Fibroblast of skin of scalp (primary cell): ENCODE data around the gene ACTL6A.
A peak's percentile ranks its signal among the peaks of the same experiment; 100 is the strongest.

Source experiments
- DNase-seq: peaks from one replicate; pipeline ENCODE4 v3.0.0-alpha.2; 2013

ACTL6A gene

DNA sequence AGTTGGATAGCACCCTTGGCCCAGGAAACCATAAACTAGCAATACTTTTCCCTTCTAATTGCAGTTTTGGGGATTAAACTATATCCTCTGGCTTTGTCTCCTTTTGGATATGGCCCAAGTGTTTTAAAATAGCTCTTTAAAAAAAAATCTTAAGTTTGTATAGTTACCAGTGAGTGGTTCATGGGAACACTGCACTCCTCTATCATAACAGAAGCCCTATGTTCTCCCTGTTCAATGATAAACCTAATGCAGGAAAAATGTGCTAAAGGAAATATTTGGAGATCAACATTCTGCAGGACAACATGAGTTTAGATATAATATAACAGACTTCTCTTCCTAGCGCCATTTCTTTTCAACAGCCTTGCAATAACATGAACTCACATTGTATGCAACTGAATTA is 28.6 kb downstream of the ACTL6A start:
- DNase-seq: no peak

DNA sequence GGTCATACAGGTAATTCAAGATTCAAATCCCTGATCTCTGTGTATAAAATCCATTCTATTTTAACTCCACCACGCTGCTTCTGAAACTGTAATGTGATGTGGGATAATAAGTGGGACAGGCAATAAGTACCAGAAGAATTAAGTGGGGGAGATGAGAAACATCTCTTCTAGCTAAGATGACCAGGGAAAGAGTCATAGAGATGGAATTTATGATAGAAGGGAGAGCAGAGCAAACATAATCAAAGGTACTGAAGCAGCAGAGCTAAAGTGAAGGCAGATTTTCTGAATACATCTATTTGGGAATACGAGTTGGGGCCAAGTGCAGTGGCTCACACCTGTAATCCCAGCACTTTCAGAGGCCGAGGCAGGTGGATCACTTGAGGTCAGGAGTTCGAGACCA is 36.8 kb downstream of the ACTL6A start:
- no peak for DNase-seq

DNA sequence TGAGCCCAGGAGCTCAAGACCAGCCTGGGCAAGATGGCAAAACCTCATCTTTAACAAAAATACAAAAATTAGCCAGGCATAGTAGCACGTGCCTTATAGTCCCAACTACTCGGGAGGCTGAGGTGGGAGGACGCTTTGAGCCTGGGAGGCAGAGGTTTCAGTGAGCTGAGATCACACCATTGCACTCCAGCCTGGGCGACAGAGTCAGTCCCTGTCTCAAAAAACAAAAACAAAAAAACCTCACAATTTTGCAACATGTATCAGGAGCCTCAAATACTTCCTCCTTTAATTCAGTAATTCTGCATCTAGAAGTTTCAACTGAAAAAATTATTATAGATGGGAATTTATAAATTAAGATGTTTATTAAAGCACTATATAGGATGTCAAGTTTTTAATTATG is 40.6 kb downstream of the ACTL6A start:
- no peak for DNase-seq

DNA sequence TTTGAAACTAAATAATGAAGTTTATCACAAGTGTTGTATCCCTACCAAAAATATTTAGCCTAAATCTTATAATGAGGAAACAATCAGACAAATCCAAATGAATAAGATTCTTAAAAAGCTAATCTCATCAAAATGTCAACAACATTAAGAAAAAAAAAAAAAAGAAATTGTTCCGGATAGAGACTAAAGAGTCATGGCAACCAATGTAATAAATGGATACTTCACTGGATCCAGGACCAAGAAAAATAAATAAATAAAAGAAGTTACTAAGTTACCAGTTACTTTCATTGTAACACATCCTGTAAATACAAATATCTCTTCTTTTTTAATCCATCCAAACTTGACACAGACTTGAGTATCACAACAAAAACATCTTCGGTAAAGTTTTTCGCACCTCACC is 41.1 kb downstream of the ACTL6A start:
- DNase-seq: no peak

DNA sequence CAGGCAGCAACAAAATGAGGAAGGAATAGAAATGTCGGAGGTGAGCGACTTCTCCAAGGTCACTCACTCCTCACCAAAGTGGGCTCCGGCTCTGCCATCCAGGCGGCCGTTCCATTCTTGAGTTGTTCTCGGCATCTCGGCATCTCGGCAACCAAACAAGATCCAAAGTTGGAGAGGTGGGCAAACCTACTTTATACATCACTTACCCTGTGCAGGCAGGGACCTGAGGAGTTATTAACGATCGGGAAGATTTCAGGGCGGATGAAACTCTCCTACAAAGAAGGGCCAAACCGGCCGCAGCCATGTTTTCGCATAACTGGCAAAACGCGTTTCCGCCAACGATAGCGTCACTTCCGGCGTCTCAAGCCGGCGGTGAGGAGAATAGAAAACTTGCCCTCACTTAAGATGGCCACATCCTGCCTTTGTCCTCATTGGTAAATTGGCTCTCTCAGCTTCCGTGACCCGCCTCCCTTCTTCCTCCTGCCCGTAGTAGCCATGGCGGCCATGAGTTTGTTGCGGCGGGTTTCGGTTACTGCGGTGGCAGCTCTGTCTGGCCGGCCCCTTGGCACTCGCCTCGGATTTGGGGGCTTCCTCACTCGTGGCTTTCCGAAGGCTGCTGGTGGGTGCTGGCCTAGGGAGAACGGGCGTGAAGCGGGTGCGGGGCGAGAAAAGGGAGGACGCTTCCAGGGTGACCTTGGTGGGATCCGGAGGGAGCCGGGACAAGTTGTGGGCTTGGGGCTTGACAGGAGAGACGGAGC is 41.8 kb downstream of the ACTL6A start, which contains the start of the genes MRPL47 and NDUFB5:
MRPL47 (minus strand) TSS at position 318 of the 758 bp plus-strand sequence; CDS start at position 304, 14 bp downstream.
NDUFB5 (plus strand) TSS at position 474 of the 758 bp plus-strand sequence; CDS start at position 496, 22 bp downstream.
- DNase-seq: peak; percentile 96

DNA sequence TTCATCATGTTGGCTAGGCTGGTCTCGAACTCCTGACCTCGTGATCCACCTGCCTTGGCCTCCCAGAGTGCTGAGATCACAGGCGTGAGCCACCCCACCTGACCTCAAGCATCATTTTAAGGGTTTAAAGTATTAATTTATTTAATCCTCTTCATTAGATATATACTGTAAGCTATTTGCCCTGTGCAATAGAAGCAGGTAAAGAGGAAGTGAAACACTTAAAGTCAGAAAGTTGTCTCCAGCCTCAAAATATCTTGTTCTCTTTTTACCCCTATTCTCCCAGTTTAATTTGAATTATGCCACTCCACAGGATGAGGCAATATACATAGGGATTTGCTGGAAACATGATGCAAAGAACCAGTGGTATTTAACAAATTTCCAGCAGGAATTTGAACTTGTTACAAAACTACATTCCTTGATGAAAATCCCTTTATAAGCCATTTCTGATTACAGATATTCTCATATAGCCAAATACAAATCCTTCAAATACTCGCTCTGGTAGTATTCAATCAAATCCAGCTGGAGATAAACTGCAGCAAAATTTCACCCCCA is 43.9 kb downstream of the ACTL6A start:
- no peak for DNase-seq

DNA sequence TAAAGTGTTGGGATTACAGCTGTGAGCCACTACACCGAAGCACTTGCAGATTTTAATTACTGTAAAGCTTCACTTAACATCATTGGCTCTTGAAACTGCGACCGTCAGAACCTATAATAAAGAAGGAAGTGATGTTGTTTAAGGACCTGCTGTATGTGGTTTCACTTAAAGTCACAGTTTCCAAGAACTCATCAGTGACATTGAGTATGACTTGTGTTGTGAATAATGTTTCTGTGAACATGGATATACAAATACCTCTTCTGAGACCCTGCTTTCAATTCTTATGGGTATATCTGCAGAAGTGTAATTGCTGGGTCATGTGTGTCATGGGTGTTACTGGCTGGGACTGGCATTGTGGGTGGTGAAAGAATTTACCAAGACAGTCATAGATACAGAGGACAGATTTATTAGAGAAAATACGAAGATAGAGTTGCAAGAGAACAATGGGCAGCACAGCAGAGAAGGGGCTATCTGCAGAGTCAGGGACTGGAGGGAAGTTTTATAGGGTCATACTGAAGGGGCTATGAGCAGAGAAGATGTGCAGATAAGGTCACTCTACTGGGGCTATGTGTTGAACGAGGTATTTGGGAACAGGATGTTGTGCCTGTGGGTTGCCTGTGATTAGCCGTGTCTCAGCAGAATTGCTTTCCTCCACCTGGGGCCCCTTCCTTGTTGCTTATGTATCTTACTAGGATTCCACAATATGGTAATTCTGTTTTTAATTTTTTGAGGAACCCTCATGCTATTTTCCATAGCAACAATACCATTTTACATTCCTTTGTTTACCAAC is 46.4 kb downstream of the ACTL6A start:
- DNase-seq: no peak

DNA sequence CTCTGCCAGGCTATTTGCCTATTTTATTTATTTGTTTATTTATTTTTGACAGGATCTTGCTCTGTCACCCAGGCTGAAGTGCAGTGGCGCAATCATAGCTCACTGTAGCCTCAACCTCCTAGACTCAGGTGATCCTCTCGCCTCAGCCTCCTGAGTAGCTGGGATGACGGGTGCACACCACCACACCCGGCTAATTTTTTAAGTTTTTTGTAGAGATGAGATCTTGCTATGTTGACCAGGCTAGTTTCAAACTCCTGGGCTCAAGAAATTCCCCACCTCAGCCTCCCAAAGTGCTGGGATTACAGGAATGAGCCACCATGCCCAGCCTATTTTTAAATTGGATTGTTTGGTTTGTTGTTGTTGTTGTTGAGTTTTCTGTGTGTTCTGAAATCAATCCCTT is 47.3 kb downstream of the ACTL6A start:
- DNase-seq: no peak

DNA sequence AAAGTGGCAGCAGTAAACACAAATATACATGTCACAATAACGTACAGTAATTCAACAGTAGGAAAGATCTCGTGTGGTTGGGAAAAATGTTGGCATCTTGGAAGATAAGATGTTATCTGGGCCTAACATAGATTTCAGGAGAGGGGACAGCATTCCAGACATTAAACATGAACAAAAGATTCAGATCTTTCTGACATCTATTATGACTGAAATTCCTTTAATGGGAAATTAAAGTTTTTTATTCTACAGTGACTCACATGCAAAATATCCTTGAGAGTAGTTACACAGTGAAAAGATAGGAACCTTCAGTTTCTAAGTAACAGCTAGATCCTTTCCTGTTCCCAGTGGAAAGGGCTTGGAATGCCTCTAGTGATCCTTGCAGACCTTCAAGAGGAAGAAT is 51.1 kb downstream of the ACTL6A start:
- peak; percentile 59 for DNase-seq

DNA sequence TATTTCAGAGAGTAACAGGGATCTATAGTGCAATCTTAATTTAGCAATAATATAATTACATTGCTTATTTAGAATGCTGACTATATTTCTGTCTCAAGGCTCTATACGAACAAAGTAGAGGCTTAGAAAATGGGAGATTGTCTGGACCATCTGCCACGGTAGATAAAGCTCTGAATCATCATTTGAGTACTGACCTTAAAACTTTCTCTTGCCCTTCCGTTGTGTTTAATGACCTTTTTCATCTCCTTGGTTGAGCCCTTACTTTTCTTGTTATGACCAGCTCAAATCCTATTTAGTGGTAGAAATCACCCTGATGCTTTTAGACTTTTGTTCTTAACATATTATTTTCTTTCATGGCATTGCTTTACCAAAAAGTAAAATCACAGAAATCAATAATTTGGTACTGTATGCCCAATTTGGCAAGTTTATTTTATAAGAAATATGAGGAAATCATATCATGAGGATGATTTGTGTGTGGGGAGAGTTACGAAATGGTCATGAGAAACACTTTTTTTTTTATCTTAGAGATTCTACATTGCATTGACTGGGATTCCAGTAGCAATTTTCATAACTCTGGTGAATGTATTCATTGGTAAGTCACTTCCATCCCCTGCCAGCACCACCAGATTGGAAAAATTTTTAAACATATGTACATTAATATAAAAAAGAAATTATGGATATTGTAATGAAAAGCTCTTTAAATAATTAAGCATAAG is 52.9 kb downstream of the ACTL6A start:
- no peak for DNase-seq

DNA sequence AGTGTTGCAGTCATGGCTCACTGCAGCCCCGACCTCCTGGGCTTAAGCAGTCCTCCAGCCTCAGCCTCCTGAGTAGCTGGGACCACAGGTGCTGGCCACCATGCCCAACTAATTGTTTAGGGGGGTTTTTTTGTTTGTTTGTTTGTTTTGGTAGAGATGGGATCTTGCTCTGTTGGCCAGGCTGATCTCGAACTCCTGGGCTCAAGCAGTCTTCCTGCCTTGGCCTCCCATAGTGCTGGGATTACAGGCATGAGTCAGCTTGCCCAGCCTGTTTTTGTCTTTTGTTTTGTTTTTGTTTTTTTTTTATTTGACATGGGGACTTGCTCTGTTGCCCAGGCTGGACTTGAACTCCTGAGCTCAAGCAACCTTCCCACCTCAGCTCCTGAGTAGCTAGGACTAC is 59.3 kb downstream of the ACTL6A start:
- DNase-seq: no peak

DNA sequence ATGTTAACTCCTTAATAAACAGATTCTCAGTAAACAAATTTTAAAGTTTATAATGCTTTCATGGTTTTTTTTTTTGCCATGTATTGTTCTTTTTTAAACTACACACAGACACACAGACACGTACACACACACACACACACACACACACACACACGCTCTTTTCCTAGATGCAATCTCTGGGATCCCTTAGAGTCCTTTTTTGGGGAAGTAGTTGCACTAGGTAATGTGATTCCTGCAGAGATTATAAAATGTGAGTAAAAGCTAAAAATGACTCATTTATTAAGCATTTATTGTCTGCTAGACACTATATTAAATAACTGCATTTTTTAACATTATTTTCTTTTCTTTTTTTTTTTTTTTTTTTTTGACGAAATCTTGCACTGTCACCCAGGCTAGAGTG is 61.7 kb downstream of the ACTL6A start:
- peak; percentile 66 for DNase-seq

DNA sequence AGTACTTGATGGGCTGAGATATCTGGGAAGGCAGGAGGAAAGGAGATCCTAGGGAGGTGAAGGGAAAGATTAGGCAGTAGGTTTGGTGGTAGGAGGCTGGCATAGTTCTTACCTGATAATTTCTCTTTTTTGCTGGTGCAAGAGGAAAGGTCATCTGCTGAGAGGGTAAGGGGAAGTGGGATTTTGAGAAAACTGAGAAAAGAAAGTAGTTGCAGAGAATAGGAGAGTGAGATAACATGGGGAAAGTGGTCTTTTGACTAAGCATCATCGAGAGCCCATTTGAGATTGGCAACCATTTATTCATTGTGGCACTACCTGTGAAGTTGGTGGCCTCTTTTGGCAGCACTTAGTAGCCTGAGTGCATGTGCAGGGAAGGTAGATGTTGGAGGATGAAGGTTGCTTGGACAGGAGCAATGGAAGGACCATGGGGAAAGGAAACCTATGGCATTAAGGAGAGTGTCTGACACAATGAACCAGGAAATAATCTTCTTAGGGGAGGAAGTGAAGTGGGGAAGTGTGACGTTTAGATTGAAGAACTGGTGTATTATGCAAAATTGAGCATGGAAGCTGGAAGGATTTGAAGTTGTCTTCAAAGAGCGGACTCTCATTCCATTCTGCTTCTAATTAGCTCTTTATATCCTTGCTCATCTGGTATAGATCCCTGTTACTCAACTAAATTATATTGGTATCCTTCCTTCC is 68.2 kb downstream of the ACTL6A start:
- no peak for DNase-seq
